Naive B cell (primary cell): ENCODE results near the gene BDH2. TPM values are rescaled to one million over a fixed set of nuclear protein-coding genes. Genes with fewer than 3 reads are reported as not detected.

Experiments used
- ATAC-seq, 2 donors: fragments of 150-1000 bp; cut with Tn5 transposase; 2 replicates each; pipeline ENCODE4 v1.10.0; 2021; ENCODE audit warnings: low read depth in 2 of 2, mild to moderate bottlenecking in 2 of 2, moderate library complexity in 2 of 2
- DNase-seq: peaks from one replicate; pipeline ENCODE4 v3.0.0; 2022
- H3K27ac Mint-ChIP-seq, 6 donors: one replicate each; pipeline ENCODE4 v1.8.0; 2020 to 2022; ENCODE audit warnings: mild to moderate bottlenecking in 6 of 6, mixed read lengths in 6 of 6, moderate library complexity in 5 of 6, inconsistent platforms in 2 of 6
- H3K27me3 Mint-ChIP-seq, 3 donors: one replicate each; pipeline ENCODE4 v1.8.0; 2021 to 2022; ENCODE audit warnings: mixed read lengths in 3 of 3, mild to moderate bottlenecking in 1 of 3
- H3K36me3 Mint-ChIP-seq, 2 donors: one replicate each; pipeline ENCODE4 v1.8.0; 2020 to 2022; ENCODE audit warnings: mixed read lengths in 2 of 2, inconsistent platforms in 1 of 2, mild to moderate bottlenecking in 1 of 2
- H3K4me1 Mint-ChIP-seq, 3 donors: one replicate each; pipeline ENCODE4 v1.8.0; 2020 to 2022; ENCODE audit warnings: mixed read lengths in 3 of 3, inconsistent platforms in 1 of 3, mild to moderate bottlenecking in 1 of 3, moderate library complexity in 1 of 3
- H3K4me3 Mint-ChIP-seq, 8 donors: one replicate each; pipeline ENCODE4 v1.8.0; 2020 to 2022; ENCODE audit warnings: mild to moderate bottlenecking in 8 of 8, mixed read lengths in 8 of 8, moderate library complexity in 8 of 8, inconsistent platforms in 2 of 8
- H3K9me3 Mint-ChIP-seq, 7 donors: one replicate each; pipeline ENCODE4 v1.8.0; 2020 to 2022; ENCODE audit warnings: mixed read lengths in 7 of 7, mild to moderate bottlenecking in 5 of 7, inconsistent platforms in 2 of 7, moderate library complexity in 1 of 7
- polyA plus RNA-seq, 6 donors: library from polyadenylated mRNA; unstranded; fragments of 300-500 nt; fragmentation: Illumina TruSeq; gene quantifications; one replicate each; pipeline ENCODE4 v1.2.3, GENCODE V29; 2021; ENCODE audit warnings: low read depth in 6 of 6

BDH2 gene
- polyA plus RNA-seq = 10 to 100 TPM; 12.9 to 22.9 (median 18.7) TPM

DNA sequence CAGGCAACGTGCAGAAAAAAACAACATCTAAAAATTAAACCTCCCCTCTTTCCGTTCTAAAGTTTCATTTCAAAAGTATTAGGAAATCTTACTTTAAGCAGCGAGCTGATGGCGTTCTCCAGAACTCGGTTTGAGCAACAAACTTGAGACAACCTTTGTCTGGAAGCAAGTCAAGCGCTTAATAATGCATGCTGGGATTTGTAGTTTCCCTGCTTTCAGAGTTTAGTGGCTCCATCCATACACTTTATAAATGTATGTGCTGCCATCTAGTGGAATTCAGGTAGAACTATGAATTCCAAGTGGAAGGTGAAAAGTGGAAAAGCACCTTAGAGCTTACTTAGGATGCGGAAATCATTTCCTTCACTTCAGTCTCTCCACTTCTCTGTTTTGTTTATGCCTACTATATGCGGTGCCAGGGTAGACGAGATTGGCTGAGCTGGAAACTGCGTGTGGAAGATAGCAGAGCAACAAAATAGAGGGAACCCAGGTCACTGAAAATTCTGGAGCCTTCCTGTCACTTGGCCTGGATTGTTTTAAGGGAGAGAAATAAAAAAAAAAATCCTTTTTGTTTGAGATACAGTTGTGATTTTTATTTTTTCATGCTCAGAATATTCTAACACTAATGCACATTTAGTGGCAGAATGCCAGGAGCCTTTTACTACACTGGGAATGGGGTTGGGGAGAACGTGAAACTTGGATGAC lies at the start of gene BDH2:
BDH2 (minus strand) TSS at position 144 of the 702 bp plus-strand sequence. CDS start 3,580 bp downstream, outside the sequence.
- DNase-seq = peak; percentile 75
- Mint-ChIP-seq H3K27me3 (no peaks in the 10 kb centered on the region), H3K27ac (peak within 1 kb of the TSS; percentile 41 to 94 (median 89)), H3K9me3 (no peaks in the 10 kb centered on the region), H3K4me3 (peak within 1 kb of the TSS; percentile 79 to 95 (median 90)), H3K4me1 (peaks cover 15 to 21% (median 17%) of the 10 kb centered on the region in 3 donors), H3K36me3 (no peaks in the 10 kb centered on the region)
- peak; percentile 99 to 100 for ATAC-seq

DNA sequence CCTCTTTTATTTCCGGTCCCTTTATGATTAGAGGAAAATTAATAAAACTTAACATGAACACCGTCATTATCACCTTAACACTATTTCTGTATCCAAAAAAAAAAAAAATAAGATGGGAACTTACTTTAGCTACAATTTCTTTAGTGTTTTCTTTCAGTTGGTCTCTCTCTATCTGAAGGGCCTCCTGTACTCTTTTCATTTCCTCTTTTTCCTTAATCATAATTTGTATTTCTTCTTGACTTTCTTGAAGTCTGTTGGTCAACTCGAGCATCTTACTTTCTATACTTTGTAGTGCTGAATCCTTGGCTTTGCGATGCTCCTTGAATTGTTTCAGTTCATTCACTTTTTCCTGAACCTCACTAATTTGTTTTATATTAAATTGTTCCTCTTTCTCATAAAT lies 45.3 kb upstream of the BDH2 start:
- H3K9me3 Mint-ChIP-seq = no peaks in the 10 kb centered on the region
- H3K4me1 Mint-ChIP-seq = peaks cover 0 to 10% (median 8%) of the 10 kb centered on the region in 3 donors
- no peak for DNase-seq
- no peak for ATAC-seq
- H3K27ac Mint-ChIP-seq = peak overlapping the region in 1 of 6 donors; percentile 12
- no peak overlapping the region for H3K4me3 Mint-ChIP-seq
- no peaks in the 10 kb centered on the region for H3K36me3 Mint-ChIP-seq
- no peaks in the 10 kb centered on the region for H3K27me3 Mint-ChIP-seq

DNA sequence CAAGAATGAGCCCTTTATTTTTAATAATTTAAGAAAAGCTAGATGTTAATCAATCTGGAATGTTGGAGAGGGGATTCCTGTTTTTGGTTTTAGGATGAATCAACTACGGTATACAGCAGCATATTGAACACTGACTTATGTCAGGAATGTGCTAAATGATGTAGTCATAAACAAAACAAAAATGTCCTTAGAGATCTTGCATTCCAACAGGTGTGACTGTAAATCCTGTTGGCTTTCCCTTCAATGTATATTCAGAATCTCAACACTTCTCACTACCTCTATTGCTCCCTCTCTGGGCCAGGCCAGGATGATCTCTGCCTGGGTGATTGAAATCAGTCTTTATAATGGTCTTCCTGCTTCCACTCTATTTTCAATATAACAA lies 37.8 kb upstream of the BDH2 start:
- ATAC-seq (no peak), DNase-seq (no peak)
- no peaks in the 10 kb centered on the region for H3K27me3 Mint-ChIP-seq
- no peaks in the 10 kb centered on the region for H3K9me3 Mint-ChIP-seq
- H3K4me3 Mint-ChIP-seq = peak overlapping the region in 1 of 8 donors; percentile 35
- no peaks in the 10 kb centered on the region for H3K4me1 Mint-ChIP-seq
- H3K27ac Mint-ChIP-seq = no peak overlapping the region
- H3K36me3 Mint-ChIP-seq = no peaks in the 10 kb centered on the region

DNA sequence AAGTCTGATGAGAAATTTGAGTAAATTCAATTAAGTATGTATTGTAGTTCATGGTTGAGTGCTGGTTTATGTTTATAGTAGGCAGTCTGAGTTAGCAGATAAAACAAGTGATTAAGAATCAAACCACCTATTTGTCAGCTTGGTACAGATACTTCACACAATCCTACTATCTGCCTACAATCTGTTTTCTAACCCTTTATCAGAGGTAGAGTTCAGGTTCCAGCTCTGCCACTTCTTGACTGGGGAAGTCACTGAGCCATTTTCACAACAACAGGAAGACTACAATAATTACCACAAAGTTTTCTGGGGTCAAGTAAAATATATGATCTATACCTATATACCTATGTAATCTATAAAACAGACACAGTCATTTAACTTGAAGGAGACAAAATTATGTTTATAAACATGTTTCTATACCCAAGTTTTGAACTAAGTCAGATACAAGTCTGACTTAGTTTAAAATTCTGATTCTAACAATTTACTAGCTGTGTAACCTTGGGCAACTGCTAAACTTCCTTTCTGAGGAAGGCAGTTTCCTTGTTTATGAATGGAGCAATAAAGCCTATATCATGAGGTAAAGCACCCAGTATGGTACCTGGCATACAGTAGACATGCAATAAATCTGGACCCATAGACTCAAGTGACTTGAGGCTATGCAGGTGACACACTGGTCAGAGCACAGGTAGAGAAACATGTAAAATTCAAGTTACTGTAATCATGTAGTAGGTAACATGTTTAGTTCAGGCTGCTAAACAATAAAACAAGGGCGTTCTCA lies 37.2 kb upstream of the BDH2 start:
- no peak overlapping the region for H3K27ac Mint-ChIP-seq
- no peaks in the 10 kb centered on the region for H3K36me3 Mint-ChIP-seq
- no peaks in the 10 kb centered on the region for H3K27me3 Mint-ChIP-seq
- H3K4me1 Mint-ChIP-seq = no peaks in the 10 kb centered on the region
- no peak overlapping the region for H3K4me3 Mint-ChIP-seq
- ATAC-seq (no peak), DNase-seq (no peak)
- no peaks in the 10 kb centered on the region for H3K9me3 Mint-ChIP-seq

DNA sequence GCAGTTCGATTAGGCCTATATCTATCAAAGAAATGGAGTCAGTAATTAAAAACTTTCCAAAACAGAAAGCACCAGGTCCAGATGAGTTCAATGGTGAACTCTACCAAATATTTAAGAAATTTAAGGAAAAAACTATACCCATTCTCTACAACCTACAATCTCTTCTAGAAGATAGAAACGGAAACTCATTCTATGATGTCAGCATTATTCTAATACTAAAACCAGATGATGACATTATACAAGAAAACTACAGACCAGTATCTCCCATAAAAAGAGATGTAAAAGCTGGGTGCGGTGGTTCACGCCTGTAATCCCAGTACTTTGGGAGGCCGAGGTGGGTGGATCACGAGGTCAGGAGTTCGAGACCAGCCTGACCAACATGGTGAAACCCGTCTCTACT lies 29.5 kb upstream of the BDH2 start:
- Mint-ChIP-seq H3K4me3 (no peak overlapping the region), H3K4me1 (no peaks in the 10 kb centered on the region), H3K27ac (no peak overlapping the region), H3K27me3 (no peaks in the 10 kb centered on the region), H3K36me3 (peaks cover 5 to 17% of the 10 kb centered on the region in 2 donors), H3K9me3 (peaks cover 5 to 27% (median 10%) of the 10 kb centered on the region in 7 donors)
- DNase-seq (no peak), ATAC-seq (no peak)

DNA sequence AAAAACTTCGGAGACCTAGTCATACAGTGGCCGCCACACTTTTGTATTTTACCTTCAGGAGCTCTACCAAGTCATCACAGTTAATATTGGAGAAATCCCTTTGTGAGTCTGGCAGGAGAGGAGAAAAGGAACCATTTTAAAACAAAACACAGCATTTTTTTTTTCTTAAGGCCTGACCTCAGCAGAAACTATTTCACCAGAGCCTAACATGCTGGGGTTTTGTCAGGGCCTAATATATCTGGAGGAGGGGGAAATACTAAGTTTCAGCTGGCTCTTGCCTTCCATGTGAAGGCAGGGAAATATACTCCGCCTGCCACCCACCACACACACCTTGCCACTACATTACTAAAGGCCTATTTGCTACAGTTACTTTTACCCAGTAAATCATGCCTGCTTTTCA lies 26.5 kb upstream of the BDH2 start:
- Mint-ChIP-seq H3K4me1 (no peaks in the 10 kb centered on the region), H3K9me3 (peaks cover 5 to 27% (median 10%) of the 10 kb centered on the region in 7 donors), H3K36me3 (peaks cover 5 to 17% of the 10 kb centered on the region in 2 donors), H3K4me3 (no peak overlapping the region), H3K27me3 (no peaks in the 10 kb centered on the region), H3K27ac (no peak overlapping the region)
- no peak for DNase-seq
- no peak for ATAC-seq

DNA sequence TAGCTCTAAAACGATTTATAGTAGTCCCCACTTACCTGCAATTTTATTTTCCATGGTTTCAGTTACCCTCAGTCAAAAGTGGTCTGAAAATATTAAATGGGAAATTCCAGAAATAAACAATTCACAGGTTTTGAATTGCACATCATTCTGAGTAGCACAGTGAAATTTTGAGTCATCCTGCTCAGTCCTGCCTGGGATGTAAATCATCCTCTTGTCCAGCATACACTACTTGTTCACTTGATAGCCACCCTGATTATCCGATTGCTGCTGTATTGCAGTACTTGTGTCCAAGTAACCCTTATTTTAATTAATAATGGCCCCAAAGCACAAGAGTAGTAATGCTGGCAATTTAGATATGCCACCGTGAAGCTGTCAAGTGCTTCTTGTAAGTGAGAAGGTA lies 23.5 kb upstream of the BDH2 start:
- H3K4me1 Mint-ChIP-seq = no peaks in the 10 kb centered on the region
- no peaks in the 10 kb centered on the region for H3K27me3 Mint-ChIP-seq
- H3K4me3 Mint-ChIP-seq = no peak overlapping the region
- DNase-seq = no peak
- peaks cover 0 to 9% of the 10 kb centered on the region in 2 donors for H3K36me3 Mint-ChIP-seq
- no peak overlapping the region for H3K27ac Mint-ChIP-seq
- ATAC-seq = no peak
- peaks cover 1 to 16% (median 6%) of the 10 kb centered on the region in 7 donors for H3K9me3 Mint-ChIP-seq

DNA sequence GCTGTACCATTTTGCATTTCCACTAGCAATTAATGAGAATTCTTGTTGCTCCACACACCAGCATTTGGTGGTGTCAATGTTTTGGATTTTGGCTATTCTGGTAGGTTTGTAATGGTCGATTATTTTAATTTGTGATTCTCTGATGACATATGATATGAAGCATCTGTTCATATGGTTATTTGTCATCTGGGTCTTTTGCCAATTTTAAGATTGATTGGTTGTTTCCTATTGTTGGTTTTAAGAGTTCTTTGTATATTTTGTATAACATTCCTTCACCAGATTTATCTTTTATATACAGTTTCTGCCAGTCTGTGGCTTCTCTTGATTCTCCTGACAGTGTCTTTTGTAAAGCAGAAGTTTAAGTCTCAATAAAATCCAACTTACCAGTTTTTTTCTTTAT lies 18.5 kb upstream of the BDH2 start:
- Mint-ChIP-seq H3K27ac (peak overlapping the region in 1 of 6 donors; percentile 41), H3K4me3 (no peak overlapping the region), H3K27me3 (no peaks in the 10 kb centered on the region), H3K9me3 (no peaks in the 10 kb centered on the region), H3K36me3 (no peaks in the 10 kb centered on the region), H3K4me1 (no peaks in the 10 kb centered on the region)
- ATAC-seq (no peak), DNase-seq (no peak)

DNA sequence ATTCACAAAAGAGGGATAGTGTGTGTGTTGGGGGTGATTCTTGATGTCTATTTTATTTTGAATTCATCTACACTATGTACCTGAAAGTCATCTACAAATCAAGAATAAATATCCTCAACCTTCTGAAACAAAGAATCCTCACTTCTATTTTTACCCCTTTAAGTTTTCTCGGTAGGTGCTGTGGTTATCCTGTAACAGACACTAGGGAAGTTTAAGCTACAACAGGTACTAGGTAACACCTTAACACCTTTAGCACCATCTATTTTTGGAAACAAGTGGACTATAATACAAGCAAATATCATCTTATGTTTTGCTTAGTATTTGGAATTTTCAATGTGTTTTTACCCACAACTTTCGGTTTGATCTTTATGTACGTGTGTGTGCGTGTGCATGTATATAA lies 12.0 kb upstream of the BDH2 start:
- no peak overlapping the region for H3K27ac Mint-ChIP-seq
- H3K36me3 Mint-ChIP-seq = no peaks in the 10 kb centered on the region
- H3K27me3 Mint-ChIP-seq = no peaks in the 10 kb centered on the region
- ATAC-seq = no peak
- H3K4me1 Mint-ChIP-seq = no peaks in the 10 kb centered on the region
- no peaks in the 10 kb centered on the region for H3K9me3 Mint-ChIP-seq
- no peak for DNase-seq
- H3K4me3 Mint-ChIP-seq = no peak overlapping the region

DNA sequence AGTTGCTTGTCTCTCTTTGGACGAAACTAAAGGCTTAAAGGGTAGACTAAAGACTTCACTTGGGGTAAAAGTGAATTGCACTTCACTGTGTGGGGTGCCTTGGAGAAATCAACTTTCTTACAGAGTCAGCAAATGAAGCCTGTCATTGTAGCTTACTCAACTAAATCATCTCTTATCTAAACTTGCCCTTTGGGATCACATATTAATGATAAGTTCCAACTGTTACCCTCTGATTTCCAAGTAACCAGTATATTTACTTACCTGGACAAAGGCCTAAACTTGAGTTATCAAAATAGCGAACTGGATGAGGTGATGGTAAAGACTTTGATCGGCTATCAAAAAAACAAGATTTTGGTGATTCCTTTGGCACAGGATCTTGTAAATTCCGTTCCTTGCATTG lies 8.9 kb upstream of the BDH2 start:
- Mint-ChIP-seq H3K9me3 (no peaks in the 10 kb centered on the region), H3K36me3 (no peaks in the 10 kb centered on the region), H3K27me3 (no peaks in the 10 kb centered on the region), H3K4me1 (no peaks in the 10 kb centered on the region), H3K4me3 (no peak overlapping the region), H3K27ac (no peak overlapping the region)
- DNase-seq (no peak), ATAC-seq (no peak)

DNA sequence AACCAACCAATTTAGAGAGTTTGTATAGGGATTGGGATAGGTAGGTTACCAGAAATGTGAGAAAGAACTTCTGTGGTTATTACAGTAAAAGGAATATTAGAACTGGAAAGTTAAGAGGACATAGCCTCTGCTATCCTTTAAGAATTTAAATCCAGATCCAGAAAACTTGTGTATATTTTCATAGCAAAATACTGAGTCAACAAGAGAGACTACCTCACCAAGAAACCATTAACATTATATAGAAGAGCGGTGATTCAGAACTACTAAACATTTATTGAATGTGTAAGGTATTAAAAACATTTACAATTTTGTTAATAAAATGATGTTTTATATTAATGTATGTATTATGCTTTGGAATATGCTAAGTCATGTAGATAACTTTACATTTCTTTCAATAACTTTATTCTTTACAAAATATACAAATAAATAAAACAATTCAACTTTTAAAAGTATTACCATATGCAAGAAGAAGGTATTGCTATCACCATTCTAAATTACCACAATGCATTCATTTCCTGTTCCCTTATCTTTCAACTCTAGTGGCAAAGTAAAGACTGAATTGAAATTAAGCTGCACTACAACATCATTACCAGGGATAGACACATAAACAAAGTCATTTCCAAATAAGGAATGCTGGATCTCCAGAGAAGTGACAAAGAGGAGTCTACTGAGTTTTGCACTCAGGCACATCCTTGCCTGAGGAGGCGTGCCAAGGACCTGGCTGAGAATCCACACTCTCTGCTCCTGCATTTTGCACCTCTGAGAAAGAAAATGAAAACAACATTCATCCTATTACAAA lies 6.1 kb upstream of the BDH2 start:
- no peak for ATAC-seq
- no peaks in the 10 kb centered on the region for H3K9me3 Mint-ChIP-seq
- no peak overlapping the region for H3K4me3 Mint-ChIP-seq
- no peaks in the 10 kb centered on the region for H3K27me3 Mint-ChIP-seq
- no peak overlapping the region for H3K27ac Mint-ChIP-seq
- DNase-seq = no peak
- H3K4me1 Mint-ChIP-seq = no peaks in the 10 kb centered on the region
- no peaks in the 10 kb centered on the region for H3K36me3 Mint-ChIP-seq

DNA sequence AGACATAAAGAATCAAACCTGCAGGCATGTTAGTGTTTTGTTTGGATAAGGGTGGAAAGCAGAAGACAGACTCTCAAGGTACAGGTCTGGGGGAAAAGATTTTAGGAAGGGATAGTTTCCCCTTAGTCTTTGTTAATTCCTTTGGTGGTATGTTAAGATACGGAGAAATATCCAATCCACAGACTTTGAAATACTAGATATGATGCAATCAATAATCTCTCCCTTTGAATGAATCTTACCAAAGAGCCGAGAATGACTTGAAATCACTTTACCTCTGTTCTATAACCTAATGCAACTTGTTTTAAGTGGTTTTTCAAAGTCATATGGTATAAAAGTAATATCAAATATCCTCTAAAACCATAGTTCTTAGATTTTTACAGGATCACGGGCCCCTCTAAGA lies 5.3 kb upstream of the BDH2 start:
- ATAC-seq = no peak
- H3K27ac Mint-ChIP-seq = no peak overlapping the region
- H3K4me1 Mint-ChIP-seq = peaks cover 0 to under 1% (median 0%) of the 10 kb centered on the region in 3 donors
- no peaks in the 10 kb centered on the region for H3K9me3 Mint-ChIP-seq
- no peaks in the 10 kb centered on the region for H3K36me3 Mint-ChIP-seq
- no peak overlapping the region for H3K4me3 Mint-ChIP-seq
- DNase-seq = no peak
- no peaks in the 10 kb centered on the region for H3K27me3 Mint-ChIP-seq

DNA sequence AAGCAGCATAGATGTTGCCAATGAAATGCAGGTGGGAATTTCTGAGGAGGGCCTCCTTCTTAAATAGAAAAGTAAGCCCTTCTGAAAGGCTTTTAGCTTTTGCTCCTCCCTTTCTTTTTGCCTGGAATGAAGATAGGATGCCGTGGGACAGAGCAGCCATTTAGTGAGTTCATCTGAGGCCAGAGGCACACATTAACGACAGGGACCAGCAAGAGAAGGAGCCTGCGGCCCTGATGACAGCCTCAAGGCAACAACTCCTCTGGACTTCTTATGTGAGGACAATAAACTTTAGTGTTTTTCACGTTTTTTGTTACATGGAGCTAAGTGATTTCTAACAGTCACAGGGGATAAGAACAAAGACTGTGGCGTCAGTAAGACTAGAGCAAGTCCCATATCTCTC lies 1.1 kb upstream of the BDH2 start:
- H3K27me3 Mint-ChIP-seq = no peaks in the 10 kb centered on the region
- ATAC-seq (no peak), DNase-seq (no peak)
- no peaks in the 10 kb centered on the region for H3K36me3 Mint-ChIP-seq
- H3K4me1 Mint-ChIP-seq = peaks cover 15 to 21% (median 17%) of the 10 kb centered on the region in 3 donors
- no peaks in the 10 kb centered on the region for H3K9me3 Mint-ChIP-seq
- H3K4me3 Mint-ChIP-seq = no peak overlapping the region
- H3K27ac Mint-ChIP-seq = no peak overlapping the region
